ENCODE results near the gene ZNF485. TPM values are rescaled to one million over a fixed set of nuclear protein-coding genes. Genes with fewer than 3 reads are reported as not detected.
"Not testable (repeated sequence)": the region's sequence is repeated elsewhere in the genome, so short reads cannot be mapped to it uniquely, and the experiment has no call there.

The ZNF485 gene
- total RNA-seq, 1 donor from 2014 or later = 5.7 TPM

- Mint-ChIP-seq H3K9me3 (ENCODE audit: low read depth) (peaks cover 14% of the 10 kb centered on the region), H3K36me3 (ENCODE audit: insufficient read depth) (peaks cover 4% of the 10 kb centered on the region), H3K27ac (no peak overlapping the region), H3K27me3 (no peaks in the 10 kb centered on the region), H3K4me3 (ENCODE audit: low read depth) (no peak overlapping the region), H3K4me1 (ENCODE audit: low read depth) (no peaks in the 10 kb centered on the region)
- no peak for DNase-seq (ENCODE audit: low spot score, unreplicated experiment)
- no peak for TF ChIP-seq CTCF (IDR thresholded peaks at IDR 0.05; ENCODE audit: unreplicated experiment)
Measured at GRCh38 chr10:43623351-43623750, 17.1 kb downstream of the ZNF485 start.

GRCh38 chr10:43627942-43628341 lies 21.7 kb downstream of the ZNF485 start:
- no peaks in the 10 kb centered on the region for H3K36me3 Mint-ChIP-seq (ENCODE audit: insufficient read depth)
- TF ChIP-seq CTCF (IDR thresholded peaks at IDR 0.05; ENCODE audit: unreplicated experiment) = no peak

GRCh38 chr10:43628956-43629355 lies 22.7 kb downstream of the ZNF485 start:
- H3K36me3 Mint-ChIP-seq (ENCODE audit: insufficient read depth) = no peaks in the 10 kb centered on the region
- no peak overlapping the region for H3K27ac Mint-ChIP-seq
- DNase-seq (ENCODE audit: low spot score, unreplicated experiment) = no peak
- H3K27me3 Mint-ChIP-seq = no peaks in the 10 kb centered on the region
- no peak overlapping the region for H3K4me3 Mint-ChIP-seq (ENCODE audit: low read depth)
- no peak for TF ChIP-seq CTCF (IDR thresholded peaks at IDR 0.05; ENCODE audit: unreplicated experiment)
- H3K4me1 Mint-ChIP-seq (ENCODE audit: low read depth) = no peaks in the 10 kb centered on the region
- H3K9me3 Mint-ChIP-seq (ENCODE audit: low read depth) = peaks cover 16% of the 10 kb centered on the region

More at GRCh38 chr10:43627942-43628341, 21.7 kb downstream of the ZNF485 start:
- Mint-ChIP-seq H3K27me3 (no peaks in the 10 kb centered on the region), H3K4me1 (ENCODE audit: low read depth) (no peaks in the 10 kb centered on the region), H3K27ac (no peak overlapping the region), H3K9me3 (ENCODE audit: low read depth) (peaks cover 11% of the 10 kb centered on the region), H3K4me3 (ENCODE audit: low read depth) (no peak overlapping the region)
- DNase-seq (ENCODE audit: low spot score, unreplicated experiment) = no peak

DNA sequence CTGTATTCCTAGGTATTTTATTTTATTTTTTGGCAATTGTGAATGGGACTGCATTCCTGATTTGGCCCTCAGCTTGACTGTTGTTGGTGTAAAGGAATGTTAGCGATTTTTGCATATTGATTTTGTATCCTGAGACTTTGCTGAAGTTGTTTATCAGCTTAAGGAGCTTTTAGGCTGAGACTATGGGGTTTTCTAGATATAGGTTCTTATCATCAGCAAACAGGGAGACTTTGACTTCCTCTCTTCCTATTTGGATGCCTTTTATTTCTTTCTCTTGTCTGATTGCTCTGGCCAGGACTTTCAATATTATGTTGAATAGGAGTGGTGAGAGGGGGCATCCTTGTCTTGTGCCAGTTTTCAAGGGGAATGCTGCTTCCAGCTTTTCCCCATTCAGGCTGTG lies 29.6 kb downstream of the ZNF485 start:
- H3K9me3 Mint-ChIP-seq (ENCODE audit: low read depth) = peaks cover 40% of the 10 kb centered on the region
- not testable (repeated sequence) for DNase-seq (ENCODE audit: low spot score, unreplicated experiment); H3K36me3 Mint-ChIP-seq (ENCODE audit: insufficient read depth); H3K4me1 Mint-ChIP-seq (ENCODE audit: low read depth); H3K27me3 Mint-ChIP-seq; H3K4me3 Mint-ChIP-seq (ENCODE audit: low read depth); H3K27ac Mint-ChIP-seq

GRCh38 chr10:43640603-43641002 lies 34.4 kb downstream of the ZNF485 start:
- no peak for TF ChIP-seq CTCF (IDR thresholded peaks at IDR 0.05; ENCODE audit: unreplicated experiment)
- H3K36me3 Mint-ChIP-seq (ENCODE audit: insufficient read depth) = peaks cover 43% of the 10 kb centered on the region
- no peak overlapping the region for H3K27ac Mint-ChIP-seq
- H3K4me3 Mint-ChIP-seq (ENCODE audit: low read depth) = no peak overlapping the region
- peaks cover 41% of the 10 kb centered on the region for H3K9me3 Mint-ChIP-seq (ENCODE audit: low read depth)
- no peak for DNase-seq (ENCODE audit: low spot score, unreplicated experiment)
- H3K27me3 Mint-ChIP-seq = no peaks in the 10 kb centered on the region
- H3K4me1 Mint-ChIP-seq (ENCODE audit: low read depth) = no peaks in the 10 kb centered on the region

- peaks cover 38% of the 10 kb centered on the region for H3K9me3 Mint-ChIP-seq (ENCODE audit: low read depth)
- no peaks in the 10 kb centered on the region for H3K27me3 Mint-ChIP-seq
- H3K4me3 Mint-ChIP-seq (ENCODE audit: low read depth) = no peak overlapping the region
Measured at GRCh38 chr10:43644252-43644651, 38.0 kb downstream of the ZNF485 start.

More at GRCh38 chr10:43644252-43644651, 38.0 kb downstream of the ZNF485 start:
- peaks cover 63% of the 10 kb centered on the region for H3K36me3 Mint-ChIP-seq (ENCODE audit: insufficient read depth)
- no peak for DNase-seq (ENCODE audit: low spot score, unreplicated experiment)
- TF ChIP-seq CTCF (IDR thresholded peaks at IDR 0.05; ENCODE audit: unreplicated experiment) = no peak
- peak overlapping the region; percentile 87 for H3K27ac Mint-ChIP-seq
- H3K4me1 Mint-ChIP-seq (ENCODE audit: low read depth) = peaks cover 4% of the 10 kb centered on the region

Data from progenitor cell of endocrine pancreas (in vitro differentiated cells).